ENCODE results near the gene PGAP3.

PGAP3 gene

GRCh38 chr17:39641097-39641496 lies 46.8 kb downstream of the PGAP3 start:
- H3K27me3 ChIP-seq (ENCODE audit: control insufficient read depth, insufficient read depth, low read length), result no peaks in the 10 kb centered on the region
- H3K9me3 ChIP-seq (ENCODE audit: control insufficient read depth, low read length), result no peaks in the 10 kb centered on the region
- peaks cover 48% of the 10 kb centered on the region for H3K4me1 ChIP-seq (ENCODE audit: control insufficient read depth, insufficient read depth, low read length)
- H3K4me3 ChIP-seq (ENCODE audit: low read length), result no peak overlapping the region
- H3K36me3 ChIP-seq (ENCODE audit: control insufficient read depth, insufficient read depth, low read length), result no peaks in the 10 kb centered on the region
- H3K9ac ChIP-seq (ENCODE audit: low read length), result no peak overlapping the region

GRCh38 chr17:39640591-39641031 lies 47.2 kb downstream of the PGAP3 start:
- H3K4me3 ChIP-seq (ENCODE audit: low read length), result no peak overlapping the region
- H3K9ac ChIP-seq (ENCODE audit: low read length), result no peak overlapping the region

GRCh38 chr17:39639566-39640458 lies 48.0 kb downstream of the PGAP3 start:
- Histone ChIP-seq H3K27me3 (ENCODE audit: control insufficient read depth, insufficient read depth, low read length) (no peaks in the 10 kb centered on the region), H3K9me3 (ENCODE audit: control insufficient read depth, low read length) (no peaks in the 10 kb centered on the region), H3K4me3 (ENCODE audit: low read length) (no peak overlapping the region), H3K9ac (ENCODE audit: low read length) (peak overlapping the region; percentile 4), H3K4me1 (ENCODE audit: control insufficient read depth, insufficient read depth, low read length) (peaks cover 51% of the 10 kb centered on the region), H3K36me3 (ENCODE audit: control insufficient read depth, insufficient read depth, low read length) (no peaks in the 10 kb centered on the region)

More at GRCh38 chr17:39640591-39641031, 47.2 kb downstream of the PGAP3 start:
- Histone ChIP-seq H3K36me3 (ENCODE audit: control insufficient read depth, insufficient read depth, low read length) (no peaks in the 10 kb centered on the region), H3K27me3 (ENCODE audit: control insufficient read depth, insufficient read depth, low read length) (no peaks in the 10 kb centered on the region), H3K9me3 (ENCODE audit: control insufficient read depth, low read length) (no peaks in the 10 kb centered on the region), H3K4me1 (ENCODE audit: control insufficient read depth, insufficient read depth, low read length) (peaks cover 50% of the 10 kb centered on the region)

GRCh38 chr17:39639043-39639442 lies 48.8 kb downstream of the PGAP3 start:
- peaks cover 53% of the 10 kb centered on the region for H3K4me1 ChIP-seq (ENCODE audit: control insufficient read depth, insufficient read depth, low read length)
- no peaks in the 10 kb centered on the region for H3K27me3 ChIP-seq (ENCODE audit: control insufficient read depth, insufficient read depth, low read length)
- H3K36me3 ChIP-seq (ENCODE audit: control insufficient read depth, insufficient read depth, low read length), result no peaks in the 10 kb centered on the region
- H3K4me3 ChIP-seq (ENCODE audit: low read length), result no peak overlapping the region
- H3K9me3 ChIP-seq (ENCODE audit: control insufficient read depth, low read length), result no peaks in the 10 kb centered on the region
- H3K9ac ChIP-seq (ENCODE audit: low read length), result no peak overlapping the region

- H3K36me3 ChIP-seq (ENCODE audit: control insufficient read depth, insufficient read depth, low read length), result no peaks in the 10 kb centered on the region
- no peaks in the 10 kb centered on the region for H3K9me3 ChIP-seq (ENCODE audit: control insufficient read depth, low read length)
- peaks cover 58% of the 10 kb centered on the region for H3K4me1 ChIP-seq (ENCODE audit: control insufficient read depth, insufficient read depth, low read length)
- H3K9ac ChIP-seq (ENCODE audit: low read length), result peak overlapping the region; percentile 82
- no peaks in the 10 kb centered on the region for H3K27me3 ChIP-seq (ENCODE audit: control insufficient read depth, insufficient read depth, low read length)
- no peak overlapping the region for H3K4me3 ChIP-seq (ENCODE audit: low read length)
Observed at GRCh38 chr17:39638317-39638716, 49.5 kb downstream of the PGAP3 start.

- H3K9ac ChIP-seq (ENCODE audit: low read length), result peak within 1 kb of the TSS; percentile 82
- H3K4me1 ChIP-seq (ENCODE audit: control insufficient read depth, insufficient read depth, low read length), result peaks cover 65% of the 10 kb centered on the region
- H3K27me3 ChIP-seq (ENCODE audit: control insufficient read depth, insufficient read depth, low read length), result no peaks in the 10 kb centered on the region
Observed at GRCh38 chr17:39636927-39637736, 50.7 kb downstream of the PGAP3 start, which contains the start of gene STARD3. Gene STARD3 (plus strand): TSS chr17:39637144. CDS start chr17:39653532, 16,388 bp downstream.

GRCh38 chr17:39636587-39636926 lies 51.3 kb downstream of the PGAP3 start:
- no peaks in the 10 kb centered on the region for H3K27me3 ChIP-seq (ENCODE audit: control insufficient read depth, insufficient read depth, low read length)
- H3K4me1 ChIP-seq (ENCODE audit: control insufficient read depth, insufficient read depth, low read length), result peaks cover 66% of the 10 kb centered on the region

More at GRCh38 chr17:39636927-39637736, 50.7 kb downstream of the PGAP3 start, which contains the start of gene STARD3:
- Histone ChIP-seq H3K36me3 (ENCODE audit: control insufficient read depth, insufficient read depth, low read length) (no peaks in the 10 kb centered on the region), H3K4me3 (ENCODE audit: low read length) (peak within 1 kb of the TSS; percentile 67), H3K9me3 (ENCODE audit: control insufficient read depth, low read length) (no peaks in the 10 kb centered on the region)

GRCh38 chr17:39635614-39636176 lies 52.2 kb downstream of the PGAP3 start:
- peaks cover 63% of the 10 kb centered on the region for H3K4me1 ChIP-seq (ENCODE audit: control insufficient read depth, insufficient read depth, low read length)
- no peaks in the 10 kb centered on the region for H3K9me3 ChIP-seq (ENCODE audit: control insufficient read depth, low read length)
- no peak overlapping the region for H3K4me3 ChIP-seq (ENCODE audit: low read length)
- H3K36me3 ChIP-seq (ENCODE audit: control insufficient read depth, insufficient read depth, low read length), result no peaks in the 10 kb centered on the region
- H3K27me3 ChIP-seq (ENCODE audit: control insufficient read depth, insufficient read depth, low read length), result no peaks in the 10 kb centered on the region
- H3K9ac ChIP-seq (ENCODE audit: low read length), result peak overlapping the region; percentile 82

More at GRCh38 chr17:39636587-39636926, 51.3 kb downstream of the PGAP3 start:
- H3K9ac ChIP-seq (ENCODE audit: low read length), result peak overlapping the region; percentile 82
- H3K36me3 ChIP-seq (ENCODE audit: control insufficient read depth, insufficient read depth, low read length), result no peaks in the 10 kb centered on the region
- no peaks in the 10 kb centered on the region for H3K9me3 ChIP-seq (ENCODE audit: control insufficient read depth, low read length)
- H3K4me3 ChIP-seq (ENCODE audit: low read length), result peak overlapping the region; percentile 67

GRCh38 chr17:39634384-39634871 lies 53.4 kb downstream of the PGAP3 start:
- Histone ChIP-seq H3K27me3 (ENCODE audit: control insufficient read depth, insufficient read depth, low read length) (no peaks in the 10 kb centered on the region), H3K4me1 (ENCODE audit: control insufficient read depth, insufficient read depth, low read length) (peaks cover 64% of the 10 kb centered on the region), H3K36me3 (ENCODE audit: control insufficient read depth, insufficient read depth, low read length) (no peaks in the 10 kb centered on the region), H3K9me3 (ENCODE audit: control insufficient read depth, low read length) (no peaks in the 10 kb centered on the region), H3K9ac (ENCODE audit: low read length) (no peak overlapping the region), H3K4me3 (ENCODE audit: low read length) (no peak overlapping the region)

- no peak overlapping the region for H3K4me3 ChIP-seq (ENCODE audit: low read length)
- H3K36me3 ChIP-seq (ENCODE audit: control insufficient read depth, insufficient read depth, low read length), result no peaks in the 10 kb centered on the region
- H3K27me3 ChIP-seq (ENCODE audit: control insufficient read depth, insufficient read depth, low read length), result no peaks in the 10 kb centered on the region
- H3K9me3 ChIP-seq (ENCODE audit: control insufficient read depth, low read length), result no peaks in the 10 kb centered on the region
- H3K9ac ChIP-seq (ENCODE audit: low read length), result peak overlapping the region; percentile 7
- H3K4me1 ChIP-seq (ENCODE audit: control insufficient read depth, insufficient read depth, low read length), result peaks cover 70% of the 10 kb centered on the region
Observed at GRCh38 chr17:39633570-39634183, 54.2 kb downstream of the PGAP3 start.

GRCh38 chr17:39632153-39632941 lies 55.5 kb downstream of the PGAP3 start:
- Histone ChIP-seq H3K9ac (ENCODE audit: low read length) (peak overlapping the region; percentile 65), H3K9me3 (ENCODE audit: control insufficient read depth, low read length) (no peaks in the 10 kb centered on the region), H3K36me3 (ENCODE audit: control insufficient read depth, insufficient read depth, low read length) (no peaks in the 10 kb centered on the region), H3K4me1 (ENCODE audit: control insufficient read depth, insufficient read depth, low read length) (peaks cover 68% of the 10 kb centered on the region), H3K4me3 (ENCODE audit: low read length) (no peak overlapping the region), H3K27me3 (ENCODE audit: control insufficient read depth, insufficient read depth, low read length) (peaks cover 6% of the 10 kb centered on the region)

Data from mucosa of stomach (tissue), 1 donor.